Ureter (tissue), 1 donor: ENCODE results near the gene PID1. TPM values are rescaled to one million over a fixed set of nuclear protein-coding genes. Genes with fewer than 3 reads are reported as not detected.
A peak's percentile ranks its signal among the peaks of the same experiment; 100 is the strongest.

ENCODE experiments used
- DNase-seq: peaks from one replicate; pipeline ENCODE4 v3.0.0-alpha.2; 2020; ENCODE audit warnings: low spot score
- total RNA-seq: library from RNA; stranded (reverse); gene quantifications from one replicate; pipeline ENCODE4 v1.2.4, GENCODE V29; 2023
- donor health status: DM: yes; HTN: yes; CAD: no.

The PID1 gene
- total RNA-seq, 1 donor from 2014 or later = 25.8 TPM

GRCh38 chr2:229169751-229170150 is 101.3 kb downstream of the PID1 start:
- DNase-seq = no peak

GRCh38 chr2:229164545-229165249 is 106.4 kb downstream of the PID1 start:
- no peak for DNase-seq

DNA sequence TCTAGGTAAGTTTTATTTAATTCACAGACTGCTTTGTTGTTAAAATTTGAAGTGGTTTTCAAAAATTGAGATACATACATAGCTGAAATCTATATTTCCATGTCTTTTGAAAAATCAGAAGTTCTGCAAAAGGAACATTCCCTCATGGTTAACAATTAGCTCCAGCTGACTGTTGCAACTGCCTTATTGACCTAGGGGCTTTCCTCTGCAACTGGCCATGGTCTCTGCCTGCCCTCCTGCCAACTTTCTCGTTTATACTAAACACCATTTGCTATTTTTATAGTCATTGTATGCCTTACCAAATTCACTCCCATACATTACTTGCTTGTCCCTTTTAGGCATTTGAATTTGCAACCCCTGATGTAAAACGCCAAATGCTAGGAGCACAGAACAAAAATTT is 107.2 kb downstream of the PID1 start:
- no peak for DNase-seq

GRCh38 chr2:229162015-229162414 is 109.1 kb downstream of the PID1 start:
- no peak for DNase-seq

- no peak for DNase-seq
Measured at GRCh38 chr2:229160984-229161383, 110.1 kb downstream of the PID1 start.

DNA sequence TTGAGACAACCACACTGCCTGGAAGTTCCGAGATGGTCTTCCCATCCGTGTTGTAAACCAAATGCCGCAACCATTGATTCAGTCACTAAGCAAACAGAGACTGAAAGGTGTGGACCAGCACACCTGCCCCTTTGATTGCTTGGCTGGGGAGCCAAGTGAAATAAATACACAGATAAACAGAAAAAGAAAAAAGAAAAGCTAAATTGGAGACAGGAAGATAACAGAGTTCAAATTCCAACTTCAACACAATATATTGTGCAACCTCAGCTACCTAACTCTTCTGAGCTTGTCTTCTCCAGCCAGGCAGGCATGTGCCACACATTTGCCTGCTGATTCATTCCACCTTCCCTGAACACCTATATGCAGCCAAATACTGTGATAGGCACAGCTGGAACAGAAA is 110.9 kb downstream of the PID1 start:
- no peak for DNase-seq

- no peak for DNase-seq
Measured at GRCh38 chr2:229159405-229159804, 111.7 kb downstream of the PID1 start.

DNA sequence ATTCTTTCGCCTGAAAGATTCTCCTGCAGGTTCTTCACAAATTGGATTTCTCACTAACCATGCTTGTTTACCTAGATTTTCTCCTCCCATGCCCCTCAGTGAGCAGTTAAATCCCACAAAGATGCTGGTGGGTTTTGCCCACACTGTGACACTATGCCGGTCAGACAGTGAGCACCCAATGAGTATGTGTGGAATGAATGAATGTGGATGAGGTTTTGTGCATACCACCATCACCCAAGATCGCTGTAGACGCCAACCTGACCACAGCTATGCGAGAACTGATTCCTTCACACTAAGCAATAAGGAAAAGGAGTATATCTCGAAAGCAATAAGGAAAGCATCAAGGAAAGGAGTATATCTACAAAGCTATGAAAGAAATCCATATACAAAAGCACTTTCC is 116.7 kb downstream of the PID1 start:
- DNase-seq = no peak

DNA sequence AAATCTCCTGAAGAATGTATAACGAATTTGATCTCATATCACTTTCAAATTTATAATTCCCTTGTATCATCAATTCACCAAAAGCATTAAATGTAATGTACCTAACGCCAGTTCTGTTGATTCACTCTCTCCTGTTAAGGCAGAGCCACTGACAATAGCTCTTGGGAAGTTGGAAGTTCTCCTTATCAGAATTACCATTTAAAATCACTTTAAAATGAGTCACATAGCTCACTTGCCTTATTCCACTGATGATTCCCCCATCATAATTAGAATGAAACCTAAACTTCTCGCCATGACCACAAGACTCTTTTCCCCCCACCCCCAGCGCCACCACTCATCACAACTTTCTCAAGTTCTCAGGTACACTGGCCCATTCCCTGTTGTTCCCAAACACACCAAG is 117.1 kb downstream of the PID1 start:
- no peak for DNase-seq

- no peak for DNase-seq
Measured at GRCh38 chr2:229153267-229153666, 117.8 kb downstream of the PID1 start.

GRCh38 chr2:229152674-229153073 is 118.4 kb downstream of the PID1 start:
- no peak for DNase-seq

- DNase-seq = no peak
Measured at GRCh38 chr2:229150317-229150716, 120.8 kb downstream of the PID1 start.

DNA sequence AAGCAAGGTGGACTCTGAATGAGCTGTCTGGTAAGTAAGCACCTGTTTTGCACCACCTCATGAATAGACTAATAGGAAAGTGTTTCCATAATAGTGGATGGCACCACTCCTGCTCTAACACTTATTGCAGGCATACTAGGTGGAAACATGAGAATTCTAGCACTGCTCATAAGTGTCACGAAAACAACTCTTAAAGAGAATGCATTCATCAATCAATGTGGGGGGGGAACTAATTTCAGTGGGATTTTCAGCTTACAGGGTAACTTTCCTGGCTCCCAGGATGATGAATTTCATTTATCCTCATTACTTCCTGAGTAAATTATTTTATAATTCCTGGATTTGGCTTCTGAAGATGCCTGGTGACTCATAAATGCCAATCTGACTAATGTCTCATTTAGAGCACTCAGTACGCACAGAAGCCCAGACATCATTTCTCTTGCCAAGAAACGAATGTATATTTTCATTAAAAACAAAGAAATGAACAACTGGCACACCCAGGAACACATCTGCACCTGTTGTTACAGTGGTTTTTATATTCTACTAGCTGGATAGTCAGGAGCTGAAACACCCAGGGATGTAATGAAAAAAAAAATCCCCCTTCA is 129.6 kb downstream of the PID1 start:
- no peak for DNase-seq

GRCh38 chr2:229137639-229138038 is 133.4 kb downstream of the PID1 start:
- no peak for DNase-seq

DNA sequence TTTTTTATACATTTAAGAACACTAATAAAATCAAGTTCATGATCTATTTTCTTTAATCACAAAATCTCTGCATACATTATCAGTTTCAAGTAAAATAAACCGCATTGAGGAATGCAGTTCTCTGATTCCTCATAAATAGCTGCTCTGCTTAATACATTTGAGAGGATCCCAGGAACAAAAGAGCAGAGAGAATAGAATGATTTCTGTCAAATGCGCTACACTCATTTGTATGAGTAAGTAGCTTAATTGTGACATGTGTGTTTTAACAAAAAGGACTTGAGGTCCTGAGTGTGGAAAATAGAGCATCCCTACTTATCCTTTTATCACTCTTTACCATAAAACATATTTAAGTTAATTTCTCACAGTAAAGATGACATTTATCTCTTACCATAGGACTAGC is 134.0 kb downstream of the PID1 start:
- no peak for DNase-seq

- no peak for DNase-seq
Measured at GRCh38 chr2:229133155-229133772, 137.8 kb downstream of the PID1 start.

- DNase-seq = no peak
Measured at GRCh38 chr2:229132236-229132635, 138.9 kb downstream of the PID1 start.

GRCh38 chr2:229130522-229130921 is 140.6 kb downstream of the PID1 start:
- no peak for DNase-seq

- DNase-seq = peak; percentile 44
Measured at GRCh38 chr2:229129738-229130371, 141.2 kb downstream of the PID1 start.

DNA sequence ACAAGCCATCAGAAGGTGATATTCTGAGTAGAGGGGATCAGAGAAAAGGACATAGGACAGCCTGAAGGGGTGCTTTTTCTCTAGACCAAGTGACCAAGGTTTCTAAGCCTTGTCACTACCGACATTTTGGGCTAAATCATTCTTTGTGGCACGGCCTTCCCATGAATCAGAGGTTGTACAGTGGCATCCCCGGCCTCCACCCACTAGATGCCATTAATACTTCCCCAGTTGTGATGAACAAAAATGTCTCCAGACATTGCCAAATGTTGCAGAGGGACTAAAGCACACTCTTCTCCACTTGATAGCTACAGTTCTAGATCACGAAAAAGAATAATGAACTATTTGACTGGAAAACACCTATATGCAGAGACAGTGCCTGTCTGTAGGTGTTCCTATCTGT is 143.6 kb downstream of the PID1 start:
- DNase-seq = no peak

GRCh38 chr2:229126066-229126465 is 145.0 kb downstream of the PID1 start:
- DNase-seq = no peak

DNA sequence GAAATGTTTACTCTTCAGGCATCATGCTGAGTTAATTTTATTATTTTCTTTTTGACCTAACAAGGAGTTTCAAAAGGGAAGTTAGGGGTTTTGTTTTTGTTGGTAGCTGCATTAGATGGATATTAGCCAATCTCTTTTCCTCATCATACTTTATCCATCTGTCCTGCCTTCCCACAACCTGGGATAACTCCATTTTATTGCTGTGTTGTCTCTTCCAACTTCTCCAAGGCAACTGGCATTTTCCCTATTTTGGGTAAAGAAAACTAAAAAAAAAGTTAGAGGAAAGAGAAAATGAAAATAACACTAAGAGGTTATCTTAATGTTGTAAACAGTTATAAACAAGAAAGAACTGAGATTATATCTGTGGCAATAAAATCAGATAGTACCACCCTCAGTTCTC is 147.0 kb downstream of the PID1 start:
- DNase-seq = no peak

GRCh38 chr2:229118927-229119326 is 152.2 kb downstream of the PID1 start:
- DNase-seq = no peak
